H1 (cell line): ENCODE data around the gene PLA2R1. TPM values are rescaled to one million over a fixed set of nuclear protein-coding genes. Genes with fewer than 3 reads are reported as not detected.

Experiments used
- CBX5 ChIP-seq: fragments of 300-800, 300-1000 bp; sonication (generic); IDR thresholded peaks from 2 replicates; pipeline ENCODE4 v1.7.1; 2016; ENCODE audit warnings: antibody characterized with exemption, low read length, low read depth
- KDM4A ChIP-seq: IDR thresholded peaks from one replicate; pipeline ENCODE4 v1.7.1; 2012; ENCODE audit warnings: low read depth, mild to moderate bottlenecking, moderate library complexity, low read length, inconsistent platforms; ENCODE audit not compliant: severe bottlenecking
- polyA plus RNA-seq, 7 experiments: library from polyadenylated mRNA; depleted of rRNA in 3 of 7; stranded (reverse) in 5 of 7; unstranded in 2 of 7; fragments of >200 nt in 5 of 7; fragments of 200-250 nt in 2 of 7; gene quantifications; 1 replicate in 5 of 7; 2 replicates in 1 of 7; 4 replicates in 1 of 7; pipeline versions ENCODE4 v1.2.1 to v1.2.3, GENCODE V29; 2011 to 2013; ENCODE audit warnings: missing spikeins in 2 of 7, mixed read lengths in 2 of 7
- total RNA-seq: library from RNA; stranded (reverse); fragmentation: NEBNext Ultra II Directional; extraction: Animal tissue kit (Norgen Biotek cat#: 25700); gene quantifications from 2 replicates; pipeline ENCODE4 v1.2.1, GENCODE V29; 2021
- TF ChIP-seq, protein P1 (sequence below): IDR thresholded peaks from 2 replicates; pipeline ENCODE4 v1.6.1; 2012; ENCODE audit warnings: low read length, inconsistent platforms

Gene PLA2R1
- total and polyA plus RNA-seq, 2 of the 8 experiments (the other 6 are each of a cell fraction or from before 2014, with no cell fraction given): 0.65 to 1.5 TPM

DNA sequence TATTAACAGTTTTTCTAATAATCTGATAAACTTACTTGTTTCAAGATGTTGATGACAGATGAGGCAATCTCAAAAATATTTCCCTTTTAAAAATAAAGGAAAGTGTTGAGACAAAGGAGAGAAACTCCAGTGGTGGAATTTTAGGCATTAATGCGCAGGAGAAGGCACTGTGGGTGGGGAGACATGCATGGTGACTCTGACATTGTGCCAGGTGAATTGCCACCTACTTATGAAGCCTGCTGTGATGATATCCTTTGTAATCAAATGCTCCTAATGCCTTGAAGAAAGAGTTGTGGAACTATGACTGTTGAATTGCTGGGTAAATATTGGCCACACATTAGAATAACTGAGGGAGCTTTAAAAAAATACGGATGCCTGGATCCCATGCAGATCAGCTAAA lies 101.4 kb downstream of the PLA2R1 start (continued):
- no peak for TF ChIP-seq KDM4A
- TF ChIP-seq, protein P1, sequence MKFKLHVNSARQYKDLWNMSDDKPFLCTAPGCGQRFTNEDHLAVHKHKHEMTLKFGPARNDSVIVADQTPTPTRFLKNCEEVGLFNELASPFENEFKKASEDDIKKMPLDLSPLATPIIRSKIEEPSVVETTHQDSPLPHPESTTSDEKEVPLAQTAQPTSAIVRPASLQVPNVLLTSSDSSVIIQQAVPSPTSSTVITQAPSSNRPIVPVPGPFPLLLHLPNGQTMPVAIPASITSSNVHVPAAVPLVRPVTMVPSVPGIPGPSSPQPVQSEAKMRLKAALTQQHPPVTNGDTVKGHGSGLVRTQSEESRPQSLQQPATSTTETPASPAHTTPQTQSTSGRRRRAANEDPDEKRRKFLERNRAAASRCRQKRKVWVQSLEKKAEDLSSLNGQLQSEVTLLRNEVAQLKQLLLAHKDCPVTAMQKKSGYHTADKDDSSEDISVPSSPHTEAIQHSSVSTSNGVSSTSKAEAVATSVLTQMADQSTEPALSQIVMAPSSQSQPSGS: no peak
- no peak for TF ChIP-seq CBX5
